Ishikawa (cell line): Measurements from ENCODE around the gene STIMATE.

ENCODE experiments used
- CEBPB ChIP-seq: IDR thresholded peaks from 2 replicates; pipeline ENCODE4 v1.6.1; 2012
- CREB1 ChIP-seq: IDR thresholded peaks from 2 replicates; pipeline ENCODE4 v1.6.1; 2012; ENCODE audit warnings: low read depth
- EGR1 ChIP-seq: IDR thresholded peaks from 2 replicates; pipeline ENCODE4 v1.6.1; 2012
- EP300 ChIP-seq: IDR thresholded peaks from 2 replicates; pipeline ENCODE4 v1.6.1; 2012; ENCODE audit warnings: borderline replicate concordance
- FOXM1 ChIP-seq: IDR thresholded peaks from 2 replicates; pipeline ENCODE4 v1.6.1; 2012; ENCODE audit warnings: low read depth, borderline replicate concordance
- MAX ChIP-seq: IDR thresholded peaks from 2 replicates; pipeline ENCODE4 v1.6.1; 2012
- NFIC ChIP-seq: IDR thresholded peaks from 2 replicates; pipeline ENCODE4 v1.6.1; 2012
- RAD21 ChIP-seq: IDR thresholded peaks from 2 replicates; pipeline ENCODE4 v1.6.1; 2012; ENCODE audit warnings: low read depth
- REST ChIP-seq: IDR thresholded peaks from 2 replicates; pipeline ENCODE4 v1.6.1; 2012; ENCODE audit warnings: low read depth, mild to moderate bottlenecking
- TAF1 ChIP-seq: IDR thresholded peaks from 2 replicates; pipeline ENCODE4 v1.6.1; 2012; ENCODE audit warnings: low read depth, mild to moderate bottlenecking
- TCF12 ChIP-seq: IDR thresholded peaks from 2 replicates; pipeline ENCODE4 v1.6.1; 2012; ENCODE audit warnings: low read depth
- TEAD4 ChIP-seq: IDR thresholded peaks from 2 replicates; pipeline ENCODE4 v1.6.1; 2012
- USF1 ChIP-seq: IDR thresholded peaks from 2 replicates; pipeline ENCODE4 v1.6.1; 2012
- YY1 ChIP-seq: IDR thresholded peaks from 2 replicates; pipeline ENCODE4 v1.6.1; 2012; ENCODE audit warnings: low read depth
- ZBTB7A ChIP-seq: IDR thresholded peaks from 2 replicates; pipeline ENCODE4 v1.6.1; 2012; ENCODE audit warnings: low read depth

Gene STIMATE

GRCh38 chr3:52798978-52799476, 98.3 kb downstream of the STIMATE start:
- no peak for TF ChIP-seq REST
- TF ChIP-seq RAD21: peak; percentile 36; the same call in 1 of the 2 replicates

GRCh38 chr3:52798376-52798977, 98.9 kb downstream of the STIMATE start:
- no peak for TF ChIP-seq REST
- TF ChIP-seq CEBPB: no peak
- no peak for TF ChIP-seq CREB1
- TF ChIP-seq MAX: no peak
- TF ChIP-seq TAF1: no peak
- no peak for TF ChIP-seq FOXM1

- TF ChIP-seq RAD21: no peak
- TF ChIP-seq TAF1: no peak
- TF ChIP-seq EGR1: no peak
- TF ChIP-seq TCF12: no peak
- TF ChIP-seq USF1: no peak
- no peak for TF ChIP-seq ZBTB7A
- TF ChIP-seq NFIC: no peak
- no peak for TF ChIP-seq REST
- no peak for TF ChIP-seq YY1
- TF ChIP-seq CEBPB: no peak
- TF ChIP-seq EP300: no peak
- TF ChIP-seq MAX: no peak
- TF ChIP-seq FOXM1: no peak
- TF ChIP-seq TEAD4: no peak
- no peak for TF ChIP-seq CREB1
These were observed 100.9 kb downstream of the STIMATE start for GRCh38 chr3:52796411-52796810.

- no peak for TF ChIP-seq ZBTB7A
- no peak for TF ChIP-seq MAX
- no peak for TF ChIP-seq YY1
- TF ChIP-seq EGR1: no peak
These were observed 101.9 kb downstream of the STIMATE start for GRCh38 chr3:52795298-52795900.

GRCh38 chr3:52794612-52795099, 102.7 kb downstream of the STIMATE start, which contains the start of gene ITIH3:
Gene ITIH3 (plus strand): TSS chr3:52794796. CDS start chr3:52794804, 8 bp downstream.
- no peak for TF ChIP-seq RAD21
